VCaP (cell line): Measurements from ENCODE around the gene SLC39A13.

Experiments
- H3K27ac ChIP-seq: fragments of 450-650 bp; 2 replicates; pipeline ENCODE4 v1.5.1; 2017
- CTCF ChIP-seq: fragments of 450-650 bp; conservative IDR thresholded peaks from 2 replicates; pipeline ENCODE4 v1.5.1; 2017; ENCODE audit warnings: mild to moderate bottlenecking, moderate library complexity

The SLC39A13 gene

GRCh38 chr11:47443817-47444216, 35.4 kb downstream of the SLC39A13 start:
- no peak for TF ChIP-seq CTCF
- no peak overlapping the region for H3K27ac ChIP-seq

GRCh38 chr11:47445840-47446239, 37.5 kb downstream of the SLC39A13 start:
- H3K27ac ChIP-seq: no peak overlapping the region
- TF ChIP-seq CTCF: no peak

- H3K27ac ChIP-seq: no peak overlapping the region
- TF ChIP-seq CTCF: no peak
Observed at GRCh38 chr11:47446833-47447232, 38.4 kb downstream of the SLC39A13 start.

- TF ChIP-seq CTCF: no peak
- no peak overlapping the region for H3K27ac ChIP-seq
Observed at GRCh38 chr11:47447906-47448305, 39.5 kb downstream of the SLC39A13 start.

GRCh38 chr11:47448566-47449427, 40.4 kb downstream of the SLC39A13 start, which contains the start of gene RAPSN:
TSS of gene RAPSN (minus strand) at chr11:47449136. CDS start at chr11:47448964, 172 bp downstream.
- no peak within 1 kb of the TSS for H3K27ac ChIP-seq
- no peak for TF ChIP-seq CTCF

GRCh38 chr11:47449541-47449940, 41.2 kb downstream of the SLC39A13 start:
- TF ChIP-seq CTCF: no peak
- no peak overlapping the region for H3K27ac ChIP-seq

GRCh38 chr11:47451436-47451835, 43.0 kb downstream of the SLC39A13 start:
- no peak overlapping the region for H3K27ac ChIP-seq
- TF ChIP-seq CTCF: no peak
